H1 (cell line): Measurements from ENCODE around the gene PPP1CA. TPM values are rescaled to one million over a fixed set of nuclear protein-coding genes. Genes with fewer than 3 reads are reported as not detected.
A peak's percentile ranks its signal among the peaks of the same experiment; 100 is the strongest.

ENCODE experiments used
- CTCF ChIA-PET: fragments of 300-600 bp; sonication (Branson Sonifier 250); formaldehyde crosslinking; loops from one replicate; lab custom pipeline; 2021; ENCODE audit not compliant: partially characterized antibody; lab: Charles Lee
- POLR2A ChIA-PET: fragments of 300-600 bp; sonication (Branson Sonifier 250); formaldehyde crosslinking; loops from one replicate; lab custom pipeline; 2021; ENCODE audit warnings: inconsistent platforms; ENCODE audit not compliant: partially characterized antibody; lab: Charles Lee
- DNase-seq, 2 experiments: peaks; one replicate each; pipeline versions ENCODE4 v3.0.0 to v3.0.0-alpha.2; 2010 to 2022; ENCODE audit warnings: low spot score in 2 of 2, low read depth in 1 of 2, mixed read lengths in 1 of 2
- FAIRE-seq: peaks from 2 replicates; lab custom pipeline; 2011; peaks lifted over from hg19 to GRCh38; lab: Jason Lieb, UNC
- H2AFZ ChIP-seq: 2 replicates; pipeline ENCODE4 v1.8.1; 2012; ENCODE audit warnings: low read length, inconsistent platforms
- H2AK5ac ChIP-seq: 2 replicates; pipeline ENCODE4 v1.6.1; 2013; ENCODE audit warnings: low read depth, low read length
- H2BK120ac ChIP-seq: replicated peaks from 2 replicates; pipeline ENCODE3; 2013; ENCODE audit warnings: low read depth, low read length, inconsistent platforms
- H2BK12ac ChIP-seq: 2 replicates; pipeline ENCODE4 v1.6.1; 2013; ENCODE audit warnings: low read depth, low read length
- H2BK15ac ChIP-seq: 2 replicates; pipeline ENCODE4 v1.6.1; 2013; ENCODE audit warnings: low read length
- H2BK20ac ChIP-seq: 2 replicates; pipeline ENCODE4 v1.6.1; 2013; ENCODE audit warnings: low read length
- H2BK5ac ChIP-seq: 2 replicates; pipeline ENCODE4 v1.6.1; 2013; ENCODE audit warnings: low read depth, low read length
- H3K14ac ChIP-seq: 2 replicates; pipeline ENCODE4 v1.6.1; 2013; ENCODE audit warnings: inconsistent platforms; ENCODE audit not compliant: insufficient read length
- H3K18ac ChIP-seq: 2 replicates; pipeline ENCODE4 v1.6.1; 2013; ENCODE audit warnings: low read length; ENCODE audit errors: extremely low read depth
- H3K23ac ChIP-seq: 2 replicates; pipeline ENCODE4 v1.6.1; 2013; ENCODE audit warnings: inconsistent platforms; ENCODE audit not compliant: insufficient read length
- H3K23me2 ChIP-seq: 2 replicates; pipeline ENCODE4 v1.6.1; 2013; ENCODE audit warnings: low read depth, low read length
- H3K27ac ChIP-seq: 2 replicates; pipeline ENCODE4 v1.6.1; 2011; ENCODE audit warnings: low read depth, low read length, inconsistent platforms
- H3K27me3 ChIP-seq, 4 experiments: replicated peaks in 1 of 4; 1 replicate in 1 of 4; 2 replicates in 3 of 4; pipeline versions ENCODE4 v1.6.1 to v1.8.1; 2011 to 2013; ENCODE audit warnings: low read length in 3 of 4, mild to moderate bottlenecking in 3 of 4, inconsistent platforms in 2 of 4, mixed read lengths in 2 of 4, moderate library complexity in 1 of 4; ENCODE audit not compliant: control insufficient read depth in 3 of 4, insufficient read depth in 3 of 4; ENCODE audit errors: extremely low read depth in 1 of 4
- H3K36me3 ChIP-seq, 4 experiments: 2 replicates each; pipeline versions ENCODE4 v1.6.1 to v1.8.1; 2011 to 2013; ENCODE audit warnings: mild to moderate bottlenecking in 4 of 4, low read length in 3 of 4, moderate library complexity in 2 of 4, control low read depth in 1 of 4, inconsistent platforms in 1 of 4; ENCODE audit not compliant: insufficient read depth in 4 of 4, control insufficient read depth in 2 of 4
- H3K4ac ChIP-seq: replicated peaks from 2 replicates; pipeline ENCODE3; 2013; ENCODE audit warnings: low read length, low read depth, mixed read lengths, inconsistent platforms; ENCODE audit not compliant: insufficient read length
- H3K4me1 ChIP-seq, 4 experiments: replicated peaks in 1 of 4; 1 replicate in 1 of 4; 2 replicates in 3 of 4; pipeline versions ENCODE4 v1.6.1 to v1.8.1; 2011 to 2013; ENCODE audit warnings: low read length in 3 of 4, inconsistent platforms in 2 of 4, mixed read lengths in 1 of 4; ENCODE audit not compliant: insufficient read depth in 4 of 4, control insufficient read depth in 3 of 4
- H3K4me2 ChIP-seq, 2 experiments: 2 replicates each; pipeline versions ENCODE4 v1.6.1 to v1.8.1; 2011 to 2013; ENCODE audit warnings: low read depth in 2 of 2, low read length in 2 of 2, control low read depth in 1 of 2, inconsistent platforms in 1 of 2, mild to moderate bottlenecking in 1 of 2; ENCODE audit not compliant: insufficient read depth in 1 of 2
- H3K4me3 ChIP-seq, 4 experiments: fragments of 200-600, 300-600 bp in 1 of 4; sonication (generic), shearing (Covaris generic), sonication (Bioruptor Twin) in 1 of 4; 2 replicates each; pipeline versions ENCODE4 v1.5.1 to v1.8.1; 2011 to 2016; ENCODE audit warnings: low read length in 4 of 4, low read depth in 3 of 4, control low read depth in 2 of 4, inconsistent platforms in 2 of 4, mild to moderate bottlenecking in 2 of 4, mixed read lengths in 1 of 4, moderate library complexity in 1 of 4; ENCODE audit not compliant: insufficient read depth in 2 of 4; ENCODE audit errors: extremely low read depth in 1 of 4
- H3K56ac ChIP-seq: replicated peaks from 2 replicates; pipeline ENCODE3; 2013; ENCODE audit warnings: low read depth, mild to moderate bottlenecking, mixed read lengths, low read length, inconsistent platforms; ENCODE audit not compliant: insufficient read length
- H3K79me1 ChIP-seq: 2 replicates; pipeline ENCODE4 v1.6.1; 2013; ENCODE audit warnings: low read depth, low read length, control low read depth
- H3K79me2 ChIP-seq, 2 experiments: 2 replicates each; pipeline versions ENCODE4 v1.6.1 to v1.8.1; 2012 to 2013; ENCODE audit warnings: low read length in 2 of 2, mild to moderate bottlenecking in 2 of 2, inconsistent platforms in 1 of 2; ENCODE audit not compliant: insufficient read depth in 2 of 2, control insufficient read depth in 1 of 2
- H3K9ac ChIP-seq, 4 experiments: replicated peaks in 1 of 4; 1 replicate in 1 of 4; 2 replicates in 3 of 4; pipeline versions ENCODE4 v1.6.1 to v1.8.1; 2011 to 2013; ENCODE audit warnings: low read depth in 3 of 4, low read length in 3 of 4, control low read depth in 2 of 4, mild to moderate bottlenecking in 2 of 4, moderate library complexity in 2 of 4, inconsistent platforms in 1 of 4; ENCODE audit errors: extremely low read depth in 1 of 4
- H3K9me3 ChIP-seq, 2 experiments: 2 replicates each; pipeline versions ENCODE4 v1.6.1 to v1.8.1; 2012 to 2013; ENCODE audit warnings: mild to moderate bottlenecking in 2 of 2, moderate library complexity in 2 of 2, control low read depth in 1 of 2, inconsistent platforms in 1 of 2, low read depth in 1 of 2, low read length in 1 of 2, mixed read lengths in 1 of 2; ENCODE audit not compliant: insufficient read depth in 2 of 2
- H4K20me1 ChIP-seq, 2 experiments: replicated peaks in 1 of 2; 2 replicates each; pipeline versions ENCODE3 to v1.8.1; 2011 to 2013; ENCODE audit warnings: inconsistent platforms in 2 of 2, low read length in 2 of 2, mild to moderate bottlenecking in 1 of 2; ENCODE audit not compliant: insufficient read depth in 2 of 2, control insufficient read depth in 1 of 2
- H4K5ac ChIP-seq: 2 replicates; pipeline ENCODE4 v1.6.1; 2013; ENCODE audit warnings: low read length, low read depth, mixed read lengths, inconsistent platforms; ENCODE audit not compliant: insufficient read length
- H4K8ac ChIP-seq: 2 replicates; pipeline ENCODE4 v1.8.0; 2013; ENCODE audit warnings: mild to moderate bottlenecking, moderate library complexity, low read length, inconsistent platforms; ENCODE audit not compliant: insufficient read depth; ENCODE audit errors: extremely low read depth
- H4K91ac ChIP-seq: replicated peaks from 2 replicates; pipeline ENCODE3; 2013; ENCODE audit warnings: low read length, mixed read lengths, inconsistent platforms; ENCODE audit not compliant: insufficient read length
- ATF3 ChIP-seq: IDR thresholded peaks from 2 replicates; pipeline ENCODE4 v1.6.1; 2011; ENCODE audit warnings: low read depth, mild to moderate bottlenecking, low read length; ENCODE audit not compliant: insufficient read depth
- CHD1 ChIP-seq: IDR thresholded peaks from 2 replicates; pipeline ENCODE4 v1.6.1; 2012; ENCODE audit warnings: low read depth, low read length, improper control_type of control experiment
- CHD2 ChIP-seq: IDR thresholded peaks from 2 replicates; pipeline ENCODE4 v1.6.1; 2012; ENCODE audit warnings: low read length, improper control_type of control experiment
- CTBP2 ChIP-seq: IDR thresholded peaks from 2 replicates; pipeline ENCODE4 v1.7.0; 2011; ENCODE audit warnings: borderline replicate concordance, mild to moderate bottlenecking, moderate library complexity, mixed read lengths, low read length; ENCODE audit not compliant: insufficient read depth, insufficient read length
- EGR1 ChIP-seq: IDR thresholded peaks from 2 replicates; pipeline ENCODE4 v1.6.1; 2011; ENCODE audit warnings: low read depth, low read length, borderline replicate concordance
- GTF2F1 ChIP-seq: IDR thresholded peaks from 2 replicates; pipeline ENCODE4 v1.6.1; 2012; ENCODE audit warnings: low read depth, low read length, improper control_type of control experiment, borderline replicate concordance
- HDAC2 ChIP-seq, 2 experiments: fragments of 300-600 bp in 1 of 2; sonication (generic) in 1 of 2; IDR thresholded peaks; 2 replicates each; pipeline ENCODE4 v1.6.1; 2011 to 2012; ENCODE audit warnings: low read depth in 2 of 2, low read length in 2 of 2, mild to moderate bottlenecking in 2 of 2, moderate library complexity in 2 of 2, borderline replicate concordance in 1 of 2, inconsistent platforms in 1 of 2
- KDM1A ChIP-seq: fragments of 200-600, 300-600 bp; sonication (generic); IDR thresholded peaks from 2 replicates; pipeline ENCODE4 v1.7.1; 2016; ENCODE audit warnings: mild to moderate bottlenecking, low read length, borderline replicate concordance
- KDM5A ChIP-seq: fragments of 200-600 bp; IDR thresholded peaks from 2 replicates; pipeline ENCODE4 v1.7.1; 2012; ENCODE audit warnings: mild to moderate bottlenecking, low read length, inconsistent platforms, mixed read lengths
- MAFK ChIP-seq: IDR thresholded peaks from 2 replicates; pipeline ENCODE4 v1.6.1; 2012; ENCODE audit warnings: low read depth, mild to moderate bottlenecking, improper control_type of control experiment, low read length
- RBBP5 ChIP-seq: IDR thresholded peaks from 2 replicates; pipeline ENCODE4 v1.7.1; 2012; ENCODE audit warnings: low read depth, mild to moderate bottlenecking, inconsistent platforms, low read length, moderate library complexity, borderline replicate concordance
- SP4 ChIP-seq: IDR thresholded peaks from 2 replicates; pipeline ENCODE4 v1.6.1; 2012; ENCODE audit warnings: low read length, inconsistent platforms
- WGBS, 2 experiments: shearing (Covaris generic) in 1 of 2; methylation state at CpG; one replicate each; pipeline versions ENCODE4 v1.1.6 to v1.1.7; 2013 to 2015; ENCODE audit warnings: low lambda C conversion rate in 2 of 2, mixed read lengths in 2 of 2, inconsistent platforms in 1 of 2, low coverage in 1 of 2, missing lambda C conversion rate in 1 of 2; ENCODE audit not compliant: insufficient replicate concordance in 2 of 2, insufficient coverage in 1 of 2, insufficient read length in 1 of 2; ENCODE audit errors: extremely low coverage in 1 of 2, missing lambda C conversion rate in 1 of 2; 5-methylcytosine and 5-hydroxymethylcytosine counted together
- polyA plus RNA-seq, 7 experiments: library from polyadenylated mRNA; depleted of rRNA in 3 of 7; stranded (reverse) in 5 of 7; unstranded in 2 of 7; fragments of >200 nt in 5 of 7; fragments of 200-250 nt in 2 of 7; gene quantifications; 1 replicate in 5 of 7; 2 replicates in 1 of 7; 4 replicates in 1 of 7; pipeline versions ENCODE4 v1.2.1 to v1.2.3, GENCODE V29; 2011 to 2013; ENCODE audit warnings: missing spikeins in 2 of 7, mixed read lengths in 2 of 7
- total RNA-seq: library from RNA; stranded (reverse); fragmentation: NEBNext Ultra II Directional; extraction: Animal tissue kit (Norgen Biotek cat#: 25700); gene quantifications from 2 replicates; pipeline ENCODE4 v1.2.1, GENCODE V29; 2021

The PPP1CA gene
- total and polyA plus RNA-seq, 2 of the 8 experiments (the other 6 are each of a cell fraction or from before 2014, with no cell fraction given) = 198 to 359 TPM

DNA sequence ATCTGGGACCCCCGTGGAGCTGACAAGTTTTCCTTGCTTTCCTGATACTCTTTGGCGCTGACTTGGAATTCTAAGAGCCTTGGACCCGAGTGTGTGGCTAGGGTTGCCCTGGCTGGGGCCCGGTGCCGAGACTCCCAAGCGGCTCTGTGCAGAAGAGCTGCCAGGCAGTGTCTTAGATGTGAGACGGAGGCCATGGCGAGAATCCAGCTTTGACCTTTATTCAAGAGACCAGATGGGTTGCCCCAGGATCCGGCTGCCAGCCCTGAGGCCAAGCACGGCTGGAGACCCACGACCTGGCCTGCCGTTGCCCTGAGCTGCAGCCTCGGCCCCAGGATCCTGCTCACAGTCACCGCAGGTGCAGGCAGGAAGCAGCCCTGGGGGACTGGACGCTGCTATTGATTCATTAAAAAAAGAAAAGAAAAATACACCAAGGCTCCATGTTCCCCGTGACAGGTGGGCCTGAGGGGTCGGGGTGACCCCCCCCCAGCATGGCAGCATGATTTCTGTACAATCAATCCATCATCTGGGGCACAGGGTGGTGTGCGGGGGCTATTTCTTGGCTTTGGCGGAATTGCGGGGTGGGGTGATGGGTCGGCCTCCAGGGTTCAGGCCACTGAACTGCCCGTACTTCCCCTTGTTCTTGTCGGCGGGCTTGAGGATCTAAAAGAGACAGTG lies 3.5 kb downstream of the PPP1CA start:
- WGBS, 2 experiments = 88% methylated on average over 24 of the region's 24 CpGs; no CpG with 5 or more reads in 1 of the 2 experiments
- Histone ChIP-seq H2BK12ac (no peak overlapping the region), H4K20me1 (peaks cover 0 to 13% of the 10 kb centered on the region in 2 experiments), H3K36me3 (peaks cover 6 to 25% (median 18%) of the 10 kb centered on the region in 4 experiments; a peak in 6 of 8 replicates), H2AFZ (no peak overlapping the region), H2BK120ac (no peak overlapping the region), H3K56ac (no peak overlapping the region), H4K91ac (no peak overlapping the region), H3K4ac (no peak overlapping the region), H2BK5ac (no peak overlapping the region), H2BK20ac (no peak overlapping the region), H2BK15ac (no peak overlapping the region), H3K4me1 (peaks cover 0 to 11% (median 4%) of the 10 kb centered on the region in 4 experiments; a peak in 5 of 7 replicates), H3K79me1 (peaks cover 6% of the 10 kb centered on the region), H3K18ac (no peak overlapping the region), H4K8ac (peak overlapping the region; percentile 73), H3K23ac (no peak overlapping the region), H3K9ac (no peak overlapping the region), H2AK5ac (no peak overlapping the region), H3K27me3 (no peaks in the 10 kb centered on the region), H3K27ac (no peak overlapping the region), H3K14ac (no peak overlapping the region), H3K79me2 (peaks cover 0 to 10% of the 10 kb centered on the region in 2 experiments; a peak in 2 of 4 replicates), H3K23me2 (peaks cover 4% of the 10 kb centered on the region; the same call in 1 of the 2 replicates), H3K4me2 (no peak overlapping the region), H3K9me3 (no peaks in the 10 kb centered on the region), H4K5ac (no peak overlapping the region), H3K4me3 (no peak overlapping the region)
- ChIA-PET CTCF (interaction anchor here (0.8 to 34.8 kb wide), 4 partner anchors 9 to 85 kb away, joined by 3 to 1305 read pairs (median 3); partner anchors contain the start of genes AIP and POLD4), POLR2A (interaction anchor here (0.6 to 1.9 kb wide), 7 partner anchors 9 to 1869 kb away, joined by 3 to 6 read pairs (median 3); partner anchors contain the start of genes CARNS1 and PTPRCAP)
- FAIRE-seq (no peak), DNase-seq (no peak)
- TF ChIP-seq ATF3 = no peak
- TF ChIP-seq GTF2F1 = no peak
- no peak for TF ChIP-seq CHD1
- TF ChIP-seq KDM1A = no peak
- TF ChIP-seq EGR1 = no peak
- no peak for TF ChIP-seq KDM5A
- TF ChIP-seq SP4 = no peak
- no peak for TF ChIP-seq RBBP5
- no peak for TF ChIP-seq CHD2
- TF ChIP-seq MAFK = no peak
- no peak for TF ChIP-seq HDAC2 (IDR thresholded peaks at IDR 0.05; ENCODE audit: borderline replicate concordance in 1 of 2, low read depth in 2 of 2, low read length in 2 of 2)
- no peak for TF ChIP-seq CTBP2
